TTC549 (cell line): ENCODE measurements around the gene UBA6.
"Not testable (repeated sequence)": the region's sequence is repeated elsewhere in the genome, so short reads cannot be mapped to it uniquely, and the experiment has no call there.

ENCODE experiments used
- FAIRE-seq: peaks from 2 replicates; lab custom pipeline; 2012; peaks lifted over from hg19 to GRCh38; lab: Jason Lieb, UNC

Gene UBA6

GRCh38 chr4:67660418-67660817, 40.5 kb downstream of the UBA6 start:
- no peak for FAIRE-seq

GRCh38 chr4:67659065-67659464, 41.9 kb downstream of the UBA6 start:
- no peak for FAIRE-seq

- no peak for FAIRE-seq
Observed at GRCh38 chr4:67658302-67658701, 42.7 kb downstream of the UBA6 start.

- no peak for FAIRE-seq
Observed at GRCh38 chr4:67651536-67651935, 49.4 kb downstream of the UBA6 start.

- no peak for FAIRE-seq
Observed at GRCh38 chr4:67638136-67638535, 62.8 kb downstream of the UBA6 start.

GRCh38 chr4:67636978-67637377, 64.0 kb downstream of the UBA6 start:
- FAIRE-seq, result not testable (repeated sequence)

GRCh38 chr4:67635331-67635730, 65.6 kb downstream of the UBA6 start:
- no peak for FAIRE-seq

GRCh38 chr4:67634741-67635140, 66.2 kb downstream of the UBA6 start:
- no peak for FAIRE-seq

- FAIRE-seq, result no peak
Observed at GRCh38 chr4:67632492-67632891, 68.5 kb downstream of the UBA6 start.

GRCh38 chr4:67624939-67625338, 76.0 kb downstream of the UBA6 start:
- no peak for FAIRE-seq

GRCh38 chr4:67616478-67616877, 84.5 kb downstream of the UBA6 start:
- FAIRE-seq, result no peak

GRCh38 chr4:67615119-67615518, 85.8 kb downstream of the UBA6 start:
- no peak for FAIRE-seq

- no peak for FAIRE-seq
Observed at GRCh38 chr4:67614186-67614585, 86.8 kb downstream of the UBA6 start.

- FAIRE-seq, result no peak
Observed at GRCh38 chr4:67608027-67608426, 92.9 kb downstream of the UBA6 start.

GRCh38 chr4:67604749-67605148, 96.2 kb downstream of the UBA6 start:
- FAIRE-seq, result no peak

- FAIRE-seq, result no peak
Observed at GRCh38 chr4:67604029-67604381, 97.0 kb downstream of the UBA6 start.

GRCh38 chr4:67603310-67604028, 97.5 kb downstream of the UBA6 start:
- FAIRE-seq, result no peak

- no peak for FAIRE-seq
Observed at GRCh38 chr4:67593741-67594175, 107.2 kb downstream of the UBA6 start.

GRCh38 chr4:67587156-67587555, 113.8 kb downstream of the UBA6 start:
- no peak for FAIRE-seq

- no peak for FAIRE-seq
Observed at GRCh38 chr4:67584496-67584895, 116.5 kb downstream of the UBA6 start.

GRCh38 chr4:67581913-67582312, 119.0 kb downstream of the UBA6 start:
- FAIRE-seq, result no peak

- FAIRE-seq, result no peak
Observed at GRCh38 chr4:67581208-67581857, 119.6 kb downstream of the UBA6 start.

- FAIRE-seq, result no peak
Observed at GRCh38 chr4:67580577-67580976, 120.4 kb downstream of the UBA6 start.

GRCh38 chr4:67576538-67576937, 124.4 kb downstream of the UBA6 start:
- FAIRE-seq, result no peak
